B cell (primary cell): Measurements from ENCODE around the gene TRIP13. TPM values are rescaled to one million over a fixed set of nuclear protein-coding genes. Genes with fewer than 3 reads are reported as not detected.
"Not testable (repeated sequence)": the region's sequence is repeated elsewhere in the genome, so short reads cannot be mapped to it uniquely, and the experiment has no call there.

ENCODE experiments used
- ATAC-seq: fragments of 200-7000 bp; cut with Tn5 transposase; one replicate; pipeline ENCODE4 v1.10.0; 2021; ENCODE audit warnings: low read depth, mild to moderate bottlenecking, moderate number of reproducible peaks, moderate library complexity
- CTCF ChIA-PET: fragments of 350-600 bp; sonication (Branson Sonifier 250); formaldehyde crosslinking; loops from one replicate; lab custom pipeline; 2021; ENCODE audit warnings: antibody characterized with exemption, inconsistent platforms; lab: Charles Lee
- POLR2A ChIA-PET: fragments of 350-600 bp; sonication (Branson Sonifier 250); formaldehyde crosslinking; loops from one replicate; lab custom pipeline; 2021; ENCODE audit warnings: antibody characterized with exemption; lab: Charles Lee
- DNase-seq: peaks from one replicate; pipeline ENCODE4 v3.0.0; 2013
- H2AFZ ChIP-seq: 2 replicates; pipeline ENCODE4 v1.6.1; 2012; ENCODE audit warnings: mild to moderate bottlenecking, low read depth, low read length; ENCODE audit not compliant: insufficient read depth, poor library complexity, severe bottlenecking
- H3K27ac ChIP-seq, 2 donors: 1 replicate in 1 of 2; 2 replicates in 1 of 2; pipeline ENCODE4 v1.5.1; 2012 to 2013; ENCODE audit warnings: low read length in 2 of 2, mild to moderate bottlenecking in 2 of 2, moderate library complexity in 1 of 2
- H3K27me3 ChIP-seq, 4 experiments: fragments of 200-600 bp in 1 of 4; sonication (generic) in 1 of 4; replicated peaks in 1 of 4; 1 replicate in 2 of 4; 2 replicates in 2 of 4; pipeline versions ENCODE4 v1.6.1 to v1.7.0; 2013 to 2016; ENCODE audit warnings: low read length in 3 of 4, mild to moderate bottlenecking in 2 of 4, mixed read lengths in 1 of 4, moderate library complexity in 1 of 4; ENCODE audit not compliant: insufficient read depth in 4 of 4, control insufficient read depth in 3 of 4; ENCODE audit errors: control extremely low read depth in 1 of 4
- H3K36me3 ChIP-seq, 2 experiments: replicated peaks in 1 of 2; 1 replicate in 1 of 2; 2 replicates in 1 of 2; pipeline versions ENCODE4 v1.6.1 to v1.7.1; 2013; ENCODE audit warnings: low read length in 1 of 2; ENCODE audit not compliant: insufficient read depth in 2 of 2, control insufficient read depth in 1 of 2; ENCODE audit errors: control extremely low read depth in 1 of 2, extremely low read depth in 1 of 2
- H3K4me1 ChIP-seq, 2 donors: fragments of 200-600 bp in 1 of 2; sonication (generic) in 1 of 2; 1 replicate in 1 of 2; 2 replicates in 1 of 2; pipeline versions ENCODE4 v1.5.1 to v1.6.1; 2013 to 2017; ENCODE audit warnings: low read length in 2 of 2; ENCODE audit not compliant: control insufficient read depth in 2 of 2, insufficient read depth in 2 of 2
- H3K4me2 ChIP-seq: replicated peaks from 2 replicates; pipeline ENCODE3; 2012; ENCODE audit warnings: mild to moderate bottlenecking, low read depth, low read length; ENCODE audit not compliant: poor library complexity, severe bottlenecking
- H3K4me3 ChIP-seq, 5 experiments: fragments of 200-600 bp in 1 of 5; sonication (generic) in 1 of 5; 1 replicate in 3 of 5; 2 replicates in 2 of 5; pipeline versions ENCODE4 v1.5.1 to v1.7.0; 2011 to 2016; ENCODE audit warnings: low read length in 4 of 5, mild to moderate bottlenecking in 4 of 5, low read depth in 2 of 5, control low read depth in 1 of 5, moderate library complexity in 1 of 5; ENCODE audit not compliant: insufficient read depth in 1 of 5; ENCODE audit errors: control extremely low read depth in 1 of 5, extremely low read depth in 1 of 5
- H3K79me2 ChIP-seq: fragments of 200-600 bp; sonication (generic); one replicate; pipeline ENCODE4 v1.6.0; 2016; ENCODE audit warnings: low read length; ENCODE audit not compliant: control insufficient read depth, insufficient read depth
- H3K9ac ChIP-seq: fragments of 200-600 bp; sonication (generic); 2 replicates; pipeline ENCODE4 v1.6.1; 2017; ENCODE audit warnings: mild to moderate bottlenecking, low read length, moderate library complexity
- H3K9me3 ChIP-seq, 3 donors: one replicate each; pipeline versions ENCODE4 v1.6.1 to v1.7.1; 2013; ENCODE audit warnings: low read length in 2 of 3; ENCODE audit not compliant: control insufficient read depth in 2 of 3, insufficient read depth in 1 of 3; ENCODE audit errors: control extremely low read depth in 1 of 3
- H4K20me1 ChIP-seq: 2 replicates; pipeline ENCODE4 v1.6.0; 2012; ENCODE audit warnings: mild to moderate bottlenecking, low read length; ENCODE audit not compliant: insufficient read depth, control insufficient read depth, poor library complexity, severe bottlenecking
- H3K27ac Mint-ChIP-seq: one replicate; pipeline ENCODE4 v1.8.0; 2021; ENCODE audit warnings: mixed read lengths
- H3K27me3 Mint-ChIP-seq: one replicate; pipeline ENCODE4 v1.8.0; 2021; ENCODE audit warnings: mixed read lengths
- H3K4me1 Mint-ChIP-seq: one replicate; pipeline ENCODE4 v1.8.0; 2021; ENCODE audit warnings: mixed read lengths
- H3K4me3 Mint-ChIP-seq: one replicate; pipeline ENCODE4 v1.8.0; 2021; ENCODE audit warnings: mixed read lengths
- H3K9me3 Mint-ChIP-seq: one replicate; pipeline ENCODE4 v1.8.0; 2022; ENCODE audit warnings: mixed read lengths; ENCODE audit not compliant: insufficient read depth
- EZH2 ChIP-seq: IDR thresholded peaks from 2 replicates; pipeline ENCODE4 v1.6.1; 2012; ENCODE audit warnings: borderline replicate concordance, low read depth, mild to moderate bottlenecking, moderate library complexity, low read length; ENCODE audit not compliant: insufficient read depth, poor library complexity, severe bottlenecking
- WGBS: methylation state at CpG from one replicate; pipeline ENCODE4 v1.1.5; 2013; ENCODE audit warnings: missing lambda C conversion rate; ENCODE audit not compliant: insufficient coverage; 5-methylcytosine and 5-hydroxymethylcytosine counted together
- intact Hi-C: fragments of 100-400 bp; cut with micrococcal nuclease; formaldehyde crosslinking; loops from one replicate; pipeline ENCODE4 v1.10.0; 2022
- polyA plus RNA-seq: library from polyadenylated mRNA; depleted of rRNA; stranded (reverse); fragments of >200 nt; gene quantifications from 2 replicates; pipeline ENCODE4 v1.2.3, GENCODE V29; 2012
- total RNA-seq, 2 donors: library from RNA; stranded (reverse); fragments of 120-200 nt in 1 of 2; gene quantifications; 1 replicate in 1 of 2; 2 replicates in 1 of 2; pipeline versions ENCODE4 v1.2.3 to v1.2.4, GENCODE V29; 2013 to 2022
- TF ChIP-seq, protein P1 (sequence below): fragments of 200-600 bp; IDR thresholded peaks from one replicate; pipeline ENCODE4 v1.8.0; 2022; ENCODE audit warnings: antibody characterized with exemption, mild to moderate bottlenecking

Gene TRIP13
- total and polyA plus RNA-seq, 2 donors (not counting 1 experiment from before 2014, with no cell fraction given) = 0.63 to 1.1 TPM

DNA sequence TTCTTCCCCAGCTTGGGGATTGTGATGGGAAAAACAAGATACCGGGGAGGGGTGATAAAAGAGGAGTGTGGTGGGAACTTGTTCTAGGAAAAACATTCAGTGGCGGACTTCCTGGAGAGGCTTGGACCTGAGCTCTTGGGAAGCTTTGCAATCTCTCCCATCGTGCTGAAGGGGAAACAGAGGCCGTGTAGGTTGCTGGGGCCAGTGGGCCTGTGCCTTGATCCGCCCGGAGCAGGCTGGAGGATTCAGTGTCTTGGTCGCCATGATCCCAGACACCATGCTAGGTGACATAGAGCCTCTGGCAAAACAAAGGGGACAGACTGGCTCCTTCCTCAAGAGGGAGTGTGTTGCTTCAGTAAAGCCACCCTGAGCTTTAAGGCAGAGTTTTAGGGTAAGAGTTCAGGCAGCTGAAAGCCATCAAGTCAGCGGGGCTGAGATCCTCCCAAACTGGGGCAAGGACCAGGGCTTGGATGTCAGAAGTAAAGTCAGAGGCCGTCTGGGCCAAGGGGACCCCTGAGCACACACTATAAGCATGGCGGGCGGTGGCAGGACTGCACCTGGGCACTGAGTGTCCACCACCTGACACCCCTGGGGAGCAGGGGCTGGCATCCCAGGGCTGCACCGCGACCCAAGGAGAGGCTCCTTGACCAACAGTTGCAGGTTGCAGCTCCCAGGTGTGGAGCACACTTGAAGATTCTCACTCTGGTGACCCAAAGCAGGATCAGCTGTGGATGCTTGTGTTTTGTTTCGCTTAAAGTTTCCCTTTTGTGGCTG, 44.7 kb downstream of the TRIP13 start:
- H3K4me3 ChIP-seq = no peak overlapping the region
- H3K27ac ChIP-seq = no peak overlapping the region
- POLR2A ChIA-PET = no interaction called here
- H3K79me2 ChIP-seq = no peaks in the 10 kb centered on the region
- H3K36me3 ChIP-seq = no peaks in the 10 kb centered on the region
- H3K4me1 ChIP-seq = no peaks in the 10 kb centered on the region
- no peak overlapping the region for H2AFZ ChIP-seq
- Mint-ChIP-seq H3K4me3 (no peak overlapping the region), H3K4me1 (no peaks in the 10 kb centered on the region), H3K27ac (no peak overlapping the region), H3K27me3 (peaks cover 24% of the 10 kb centered on the region), H3K9me3 (no peaks in the 10 kb centered on the region)
- TF ChIP-seq, protein P1, sequence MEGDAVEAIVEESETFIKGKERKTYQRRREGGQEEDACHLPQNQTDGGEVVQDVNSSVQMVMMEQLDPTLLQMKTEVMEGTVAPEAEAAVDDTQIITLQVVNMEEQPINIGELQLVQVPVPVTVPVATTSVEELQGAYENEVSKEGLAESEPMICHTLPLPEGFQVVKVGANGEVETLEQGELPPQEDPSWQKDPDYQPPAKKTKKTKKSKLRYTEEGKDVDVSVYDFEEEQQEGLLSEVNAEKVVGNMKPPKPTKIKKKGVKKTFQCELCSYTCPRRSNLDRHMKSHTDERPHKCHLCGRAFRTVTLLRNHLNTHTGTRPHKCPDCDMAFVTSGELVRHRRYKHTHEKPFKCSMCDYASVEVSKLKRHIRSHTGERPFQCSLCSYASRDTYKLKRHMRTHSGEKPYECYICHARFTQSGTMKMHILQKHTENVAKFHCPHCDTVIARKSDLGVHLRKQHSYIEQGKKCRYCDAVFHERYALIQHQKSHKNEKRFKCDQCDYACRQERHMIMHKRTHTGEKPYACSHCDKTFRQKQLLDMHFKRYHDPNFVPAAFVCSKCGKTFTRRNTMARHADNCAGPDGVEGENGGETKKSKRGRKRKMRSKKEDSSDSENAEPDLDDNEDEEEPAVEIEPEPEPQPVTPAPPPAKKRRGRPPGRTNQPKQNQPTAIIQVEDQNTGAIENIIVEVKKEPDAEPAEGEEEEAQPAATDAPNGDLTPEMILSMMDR = no peak
- no peak for TF ChIP-seq EZH2
- intact Hi-C loops = no loop called here
- H3K9ac ChIP-seq = no peak overlapping the region
- ATAC-seq (no peak), DNase-seq (no peak)
- H4K20me1 ChIP-seq = no peaks in the 10 kb centered on the region
- H3K9me3 ChIP-seq = peaks cover 0 to 7% (median 0%) of the 10 kb centered on the region in 3 donors
- H3K4me2 ChIP-seq = no peak overlapping the region
- CTCF ChIA-PET = interaction anchor here (1.0 kb wide), 1 partner anchor 203 kb away, joined by 3 read pairs; no protein-coding TSS in a partner anchor
- peaks cover 0 to 3% (median 0%) of the 10 kb centered on the region in 4 experiments for H3K27me3 ChIP-seq
- 89% methylated on average over 14 of the region's 14 CpGs for WGBS

- peaks cover 0 to 5% (median 0%) of the 10 kb centered on the region in 3 donors for H3K9me3 ChIP-seq
- 89% methylated on average over 4 of the region's 7 CpGs for WGBS
- ChIA-PET POLR2A (no interaction called here), CTCF (no interaction called here)
- no peaks in the 10 kb centered on the region for H3K9me3 Mint-ChIP-seq
- intact Hi-C loops = no loop called here
- no peak overlapping the region for H2AFZ ChIP-seq
- no peaks in the 10 kb centered on the region for H3K36me3 ChIP-seq
- no peaks in the 10 kb centered on the region for H3K4me1 ChIP-seq
- TF ChIP-seq EZH2 = no peak
- TF ChIP-seq, protein P1 = no peak
- no peaks in the 10 kb centered on the region for H3K79me2 ChIP-seq
- no peak overlapping the region for H3K27ac Mint-ChIP-seq
- no peak for ATAC-seq
- no peak overlapping the region for H3K4me2 ChIP-seq
- H3K9ac ChIP-seq = no peak overlapping the region
- H3K27me3 Mint-ChIP-seq = peaks cover 38% of the 10 kb centered on the region
- DNase-seq = no peak
- H3K4me1 Mint-ChIP-seq = no peaks in the 10 kb centered on the region
- no peaks in the 10 kb centered on the region for H4K20me1 ChIP-seq
- no peak overlapping the region for H3K4me3 Mint-ChIP-seq
- no peak overlapping the region for H3K4me3 ChIP-seq
- no peak overlapping the region for H3K27ac ChIP-seq
- H3K27me3 ChIP-seq = peaks cover 0 to 6% (median 2%) of the 10 kb centered on the region in 4 experiments
These were observed 46.7 kb downstream of the TRIP13 start for GRCh38 chr5:939368-939767.

DNA sequence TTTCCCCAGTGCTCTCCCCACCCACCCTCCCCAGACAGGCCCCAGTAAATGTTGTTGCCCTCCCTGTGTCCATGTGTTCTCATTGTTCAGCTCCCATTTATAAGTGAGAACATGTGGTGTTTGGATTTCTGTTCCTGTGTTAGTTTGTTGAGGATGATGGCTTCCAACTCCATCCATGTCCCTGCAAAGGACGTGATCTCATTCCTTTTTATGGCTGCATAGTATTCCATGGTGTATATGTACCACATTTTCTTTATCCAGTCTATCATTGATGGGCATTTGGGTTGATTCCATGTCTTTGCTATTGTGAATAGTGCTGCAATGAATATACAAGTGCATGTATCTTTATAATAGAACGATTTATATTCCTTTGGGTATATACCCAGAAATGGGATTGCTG, 48.1 kb downstream of the TRIP13 start:
- H3K9me3 ChIP-seq, H2AFZ ChIP-seq, H3K9me3 Mint-ChIP-seq, H3K4me2 ChIP-seq, H3K27ac ChIP-seq, H3K27ac Mint-ChIP-seq, H3K4me3 Mint-ChIP-seq, POLR2A ChIA-PET, H3K4me1 ChIP-seq, H3K36me3 ChIP-seq, H3K4me3 ChIP-seq, H3K4me1 Mint-ChIP-seq, ATAC-seq, DNase-seq, H3K79me2 ChIP-seq, H3K9ac ChIP-seq, intact Hi-C loops, H3K27me3 ChIP-seq, H4K20me1 ChIP-seq, CTCF ChIA-PET: not testable (repeated sequence)
- WGBS = no CpG with 5 or more reads among the region's 2 CpGs
- H3K27me3 Mint-ChIP-seq = peaks cover 49% of the 10 kb centered on the region
